Stimulated activated CD8-positive, alpha-beta memory T cell treated with anti-CD3 and anti-CD28 coated beads, Interleukin-2, amount 100 ng/mL, for 1 hour (primary cell): ENCODE measurements around the gene ZBTB17.
"Not testable (repeated sequence)": the region's sequence is repeated elsewhere in the genome, so short reads cannot be mapped to it uniquely, and the experiment has no call there.

ENCODE experiments used
- DNase-seq, 2 donors: peaks; one replicate each; pipeline ENCODE4 v3.0.0-alpha.2; 2020; ENCODE audit warnings: low read depth in 2 of 2

The ZBTB17 gene

GRCh38 chr1:15975805-15976680, at the start of gene ZBTB17:
Gene ZBTB17 (minus strand): TSS chr1:15976101. CDS start chr1:15948495, 27,606 bp downstream.
- peak; percentile 86 to 93 for DNase-seq

GRCh38 chr1:16023050-16023653, 47.3 kb upstream of the ZBTB17 start:
- no peak for DNase-seq

GRCh38 chr1:16022393-16022792, 46.5 kb upstream of the ZBTB17 start:
- DNase-seq: no peak

- no peak for DNase-seq
These were observed 45.8 kb upstream of the ZBTB17 start, which contains the start of gene CLCNKA for GRCh38 chr1:16021681-16022080. Gene CLCNKA (plus strand): TSS chr1:16022036. CDS start chr1:16022620, 584 bp downstream.

GRCh38 chr1:16020878-16021277, 45.0 kb upstream of the ZBTB17 start:
- not testable (repeated sequence) for DNase-seq

- no peak for DNase-seq
These were observed 44.4 kb upstream of the ZBTB17 start for GRCh38 chr1:16020325-16020724.

GRCh38 chr1:16019644-16020277, 43.9 kb upstream of the ZBTB17 start:
- DNase-seq: no peak

GRCh38 chr1:16018749-16019643, 43.1 kb upstream of the ZBTB17 start:
- DNase-seq: no peak

- no peak for DNase-seq
These were observed 42.4 kb upstream of the ZBTB17 start for GRCh38 chr1:16018308-16018707.

GRCh38 chr1:16017461-16018303, 41.8 kb upstream of the ZBTB17 start, which contains the start of gene HSPB7:
Gene HSPB7 (minus strand): TSS chr1:16018043. CDS start chr1:16017963, 80 bp downstream.
- DNase-seq: no peak

GRCh38 chr1:16017076-16017460, 41.2 kb upstream of the ZBTB17 start:
- DNase-seq: no peak

- no peak for DNase-seq
These were observed 40.3 kb upstream of the ZBTB17 start for GRCh38 chr1:16015960-16016901.

GRCh38 chr1:16015491-16015890, 39.6 kb upstream of the ZBTB17 start:
- no peak for DNase-seq

GRCh38 chr1:16014509-16015482, 38.9 kb upstream of the ZBTB17 start:
- no peak for DNase-seq

GRCh38 chr1:16013908-16014258, 38.0 kb upstream of the ZBTB17 start:
- DNase-seq: no peak

- DNase-seq: peak; percentile 30 to 33
These were observed 37.5 kb upstream of the ZBTB17 start for GRCh38 chr1:16013220-16013907.

- DNase-seq: no peak
These were observed 36.8 kb upstream of the ZBTB17 start for GRCh38 chr1:16012590-16013219.
